NCI-H345 treated with DMSO at 0.1 percent for 48 hours (cell line): Measurements from ENCODE around the gene DUSP9.
"Not testable (repeated sequence)": the region's sequence is repeated elsewhere in the genome, so short reads cannot be mapped to it uniquely, and the experiment has no call there.

Source experiments
- DNase-seq: peaks from one replicate; lab custom pipeline; 2025; ENCODE audit not compliant: unreplicated experiment; lab: John Stamatoyannopoulos, UW

Gene DUSP9

GRCh38 chrX:153670748-153671588, 24.0 kb downstream of the DUSP9 start:
- DNase-seq = no peak

GRCh38 chrX:153671589-153672530, 24.9 kb downstream of the DUSP9 start:
- no peak for DNase-seq

DNA sequence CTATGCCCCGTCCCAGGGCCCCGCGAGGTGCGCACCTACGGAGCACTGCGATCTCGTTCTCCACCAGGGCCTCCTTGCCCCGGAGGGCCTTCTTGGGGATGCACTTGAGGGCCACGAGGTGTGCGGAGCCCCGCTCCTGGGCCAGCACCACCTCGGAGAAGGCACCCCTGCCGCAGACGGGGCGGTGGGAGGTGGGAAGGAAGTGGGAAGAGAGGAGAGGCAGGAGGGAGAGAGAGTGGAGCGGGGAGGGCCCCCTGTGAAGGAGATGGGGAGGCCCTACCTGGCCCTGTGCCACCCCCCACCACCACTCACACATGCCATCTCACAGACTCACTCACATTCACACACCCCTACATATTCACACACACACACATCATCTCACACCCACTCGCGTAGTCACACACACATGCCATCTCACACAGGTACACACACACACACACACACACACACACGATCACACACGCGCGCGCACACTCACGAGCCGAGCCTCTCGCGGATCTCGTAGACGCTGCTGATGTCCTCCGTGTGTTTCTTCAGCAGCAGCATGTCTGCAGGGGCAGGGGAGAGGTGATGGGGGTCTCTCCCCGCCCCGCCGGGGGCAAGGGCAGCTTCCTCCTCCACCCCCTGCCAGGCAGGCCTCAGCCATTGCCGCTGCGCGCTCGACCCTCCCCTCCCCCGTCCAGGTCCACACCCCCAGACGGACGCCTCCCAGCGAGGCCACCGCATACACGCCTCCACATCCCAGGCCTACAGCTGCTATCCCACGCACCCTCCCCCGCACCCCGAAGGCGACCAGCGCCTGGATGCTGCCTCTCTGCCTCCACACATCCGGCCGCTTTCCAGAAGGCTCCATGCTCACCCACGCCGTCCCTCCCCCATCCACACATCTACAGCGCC, 25.8 kb downstream of the DUSP9 start:
- DNase-seq = no peak

DNA sequence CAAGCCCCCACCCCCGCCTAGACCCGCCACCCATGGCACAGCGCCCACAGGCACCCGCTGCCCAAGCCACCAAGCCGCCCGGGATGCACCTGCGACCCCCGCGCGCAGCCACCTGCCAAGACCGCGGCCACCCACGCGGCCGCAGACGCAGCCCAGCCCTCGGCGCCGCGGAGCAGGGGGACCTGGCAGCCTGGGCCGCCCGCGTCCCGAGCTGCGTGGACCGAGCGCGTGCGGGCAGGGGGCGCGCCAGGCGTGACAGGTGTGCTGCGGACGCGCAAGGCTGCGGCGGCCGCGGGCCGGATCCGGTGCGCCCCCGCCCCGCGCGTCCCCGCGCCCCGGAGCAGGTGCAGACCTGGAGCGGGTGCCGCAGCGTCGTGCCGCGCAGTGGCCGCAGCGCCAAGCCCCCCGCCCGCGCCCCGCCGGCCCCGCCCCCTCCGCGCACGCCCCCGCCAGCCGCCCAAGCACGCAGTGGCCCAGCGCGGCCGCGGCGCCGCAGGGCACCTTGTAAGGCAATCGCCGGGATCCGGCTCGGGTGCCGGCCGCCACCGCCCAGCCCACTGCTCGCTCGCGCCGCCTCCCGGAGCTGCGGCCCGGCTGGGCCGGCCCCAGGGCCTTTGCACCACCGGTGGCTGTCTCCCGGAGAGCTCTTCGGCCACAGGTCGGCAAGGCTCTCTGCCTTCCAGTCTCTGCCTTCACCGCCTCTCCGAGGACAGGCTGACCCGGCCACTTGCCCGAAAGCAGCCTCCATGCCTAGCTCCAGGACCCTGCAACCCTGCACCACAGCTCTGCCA, 26.6 kb downstream of the DUSP9 start, which contains the start of gene PNCK:
Gene PNCK (minus strand): TSS at position 386 of the 791 bp plus-strand sequence. CDS start 737 bp downstream, outside the sequence.
- no peak for DNase-seq

DNA sequence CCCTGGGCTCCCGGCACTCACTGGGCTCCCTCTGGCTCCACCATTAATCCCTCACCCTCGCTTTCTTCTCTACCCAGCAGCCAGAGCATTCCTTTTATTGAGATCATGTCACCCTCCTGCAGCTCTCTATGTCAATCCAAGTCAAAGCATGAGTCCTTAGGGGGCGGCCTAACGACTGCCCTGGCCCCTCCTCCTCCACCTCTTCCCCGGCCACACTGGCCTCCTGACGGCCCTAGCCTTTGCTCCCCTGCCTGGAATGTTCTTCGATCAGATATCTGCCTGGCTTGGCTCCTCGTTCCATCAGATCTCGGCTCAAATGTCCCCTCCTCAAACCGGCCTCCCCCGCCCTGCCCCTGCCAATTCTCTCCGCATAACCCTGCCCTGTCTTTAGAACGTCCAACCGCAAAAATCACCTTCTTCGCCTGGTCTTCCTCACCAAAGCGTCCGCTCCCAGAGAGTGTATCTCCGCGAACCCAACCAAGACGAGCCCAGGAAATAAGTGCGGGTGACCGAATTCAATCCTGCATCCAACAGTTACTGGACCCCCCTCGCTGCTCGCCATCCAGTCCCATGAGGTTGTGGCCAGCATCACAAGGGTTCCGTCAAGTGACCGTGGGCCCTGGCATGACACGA, 27.3 kb downstream of the DUSP9 start:
- DNase-seq = no peak

- no peak for DNase-seq
Observed at GRCh38 chrX:153681175-153681574, 34.2 kb downstream of the DUSP9 start.

DNA sequence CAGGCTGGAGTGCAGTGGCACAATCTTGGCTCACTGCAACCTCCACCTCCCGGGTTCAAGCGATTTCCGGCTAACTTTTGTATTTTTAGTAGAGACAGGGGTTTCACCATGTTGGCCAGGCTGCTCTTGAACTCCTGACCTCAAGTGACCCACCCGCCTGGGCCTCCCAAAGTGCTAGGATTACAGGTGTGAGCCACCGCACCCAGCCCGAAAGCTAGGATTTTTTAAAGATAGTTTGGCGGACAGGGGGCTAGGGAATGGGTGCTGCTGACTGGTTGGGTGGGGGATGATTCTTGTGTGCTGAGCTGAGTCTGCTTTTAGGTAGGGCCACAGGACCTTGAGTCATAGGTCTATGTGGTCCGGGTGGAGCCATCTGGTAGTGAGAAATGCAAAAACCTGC, 36.5 kb downstream of the DUSP9 start:
- DNase-seq = not testable (repeated sequence)

DNA sequence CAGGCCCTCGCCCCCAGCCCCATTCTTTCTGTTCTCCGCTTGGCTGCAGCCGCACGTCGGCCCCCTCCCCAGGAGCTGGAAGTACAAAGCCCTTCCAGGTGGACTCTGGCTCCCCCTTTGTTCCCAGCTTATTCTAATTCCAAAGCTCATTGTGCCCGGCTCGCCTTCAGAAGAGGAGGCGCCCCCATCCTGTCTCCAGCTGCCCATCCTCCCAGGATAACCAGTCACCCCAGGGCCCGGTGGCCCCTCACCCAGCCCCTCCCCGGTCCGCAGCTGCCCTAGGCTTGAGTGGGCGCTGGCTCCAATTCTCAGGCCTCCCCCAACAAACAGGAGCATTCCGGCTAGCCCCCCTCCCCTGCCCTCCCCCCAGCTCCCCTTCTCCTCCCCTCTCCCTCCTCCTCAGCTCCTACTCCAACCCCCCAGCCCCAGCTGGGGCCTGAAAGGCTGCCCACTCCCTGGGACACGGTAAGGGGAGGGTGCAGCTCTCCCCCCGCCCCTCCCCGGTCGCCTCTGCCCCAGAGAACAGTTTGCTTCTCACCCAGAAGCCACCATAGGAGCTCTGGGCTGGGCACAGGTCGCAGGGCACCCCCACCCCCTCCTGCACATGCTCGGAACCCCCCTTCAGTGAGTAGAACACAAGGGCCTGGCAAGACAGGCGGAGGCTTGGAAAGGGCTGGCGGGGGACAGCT, 37.6 kb downstream of the DUSP9 start:
- no peak for DNase-seq

GRCh38 chrX:153685156-153685536, 38.1 kb downstream of the DUSP9 start:
- DNase-seq = no peak

DNA sequence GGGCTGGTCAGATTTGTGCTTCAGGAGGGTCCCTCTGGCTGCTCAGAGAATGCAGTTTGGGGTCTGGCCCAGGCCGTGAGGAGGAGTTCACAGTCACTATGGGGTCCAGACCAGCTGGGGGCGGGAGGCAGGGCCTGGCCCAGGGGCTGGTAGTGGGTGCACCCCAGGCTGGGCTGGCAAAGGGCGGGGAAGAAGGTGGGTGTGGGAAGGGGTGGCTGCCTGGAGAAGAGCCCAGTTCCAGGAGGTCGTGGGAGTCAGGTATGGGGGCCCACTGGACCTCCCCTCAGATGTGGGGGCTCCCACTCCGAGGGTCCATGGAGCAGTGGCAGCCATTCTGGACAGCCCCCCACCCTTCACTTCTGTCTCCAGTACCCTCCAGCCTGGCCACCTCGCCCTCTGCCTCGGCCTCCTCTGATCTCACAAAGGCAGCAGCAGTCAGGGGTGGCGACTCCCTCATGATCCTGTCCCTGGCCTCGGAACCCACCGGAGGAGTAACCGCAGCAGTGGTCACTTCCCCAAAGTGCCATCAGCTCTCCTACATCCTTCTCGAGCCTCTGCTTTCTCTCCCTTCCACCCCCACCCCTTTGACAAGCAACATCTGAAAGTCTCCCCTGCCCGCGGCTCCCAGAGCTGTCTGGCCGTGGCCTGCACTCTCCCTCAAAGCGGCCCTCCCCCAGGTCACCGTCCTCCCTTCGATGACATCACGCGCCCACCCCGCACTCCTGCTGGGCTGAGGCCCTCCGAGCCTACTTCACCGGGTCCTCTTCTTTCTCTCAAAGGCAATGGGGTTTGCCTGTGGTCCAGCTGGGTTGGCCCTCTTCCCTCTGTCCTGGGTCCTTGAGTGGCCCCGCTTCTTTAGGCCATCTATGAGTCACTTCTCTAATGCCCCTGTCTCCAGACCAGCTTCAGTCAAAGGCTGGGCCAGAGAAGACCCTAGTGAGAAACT, 39.0 kb downstream of the DUSP9 start:
- no peak for DNase-seq

GRCh38 chrX:153686711-153687110, 39.7 kb downstream of the DUSP9 start:
- DNase-seq = no peak

DNA sequence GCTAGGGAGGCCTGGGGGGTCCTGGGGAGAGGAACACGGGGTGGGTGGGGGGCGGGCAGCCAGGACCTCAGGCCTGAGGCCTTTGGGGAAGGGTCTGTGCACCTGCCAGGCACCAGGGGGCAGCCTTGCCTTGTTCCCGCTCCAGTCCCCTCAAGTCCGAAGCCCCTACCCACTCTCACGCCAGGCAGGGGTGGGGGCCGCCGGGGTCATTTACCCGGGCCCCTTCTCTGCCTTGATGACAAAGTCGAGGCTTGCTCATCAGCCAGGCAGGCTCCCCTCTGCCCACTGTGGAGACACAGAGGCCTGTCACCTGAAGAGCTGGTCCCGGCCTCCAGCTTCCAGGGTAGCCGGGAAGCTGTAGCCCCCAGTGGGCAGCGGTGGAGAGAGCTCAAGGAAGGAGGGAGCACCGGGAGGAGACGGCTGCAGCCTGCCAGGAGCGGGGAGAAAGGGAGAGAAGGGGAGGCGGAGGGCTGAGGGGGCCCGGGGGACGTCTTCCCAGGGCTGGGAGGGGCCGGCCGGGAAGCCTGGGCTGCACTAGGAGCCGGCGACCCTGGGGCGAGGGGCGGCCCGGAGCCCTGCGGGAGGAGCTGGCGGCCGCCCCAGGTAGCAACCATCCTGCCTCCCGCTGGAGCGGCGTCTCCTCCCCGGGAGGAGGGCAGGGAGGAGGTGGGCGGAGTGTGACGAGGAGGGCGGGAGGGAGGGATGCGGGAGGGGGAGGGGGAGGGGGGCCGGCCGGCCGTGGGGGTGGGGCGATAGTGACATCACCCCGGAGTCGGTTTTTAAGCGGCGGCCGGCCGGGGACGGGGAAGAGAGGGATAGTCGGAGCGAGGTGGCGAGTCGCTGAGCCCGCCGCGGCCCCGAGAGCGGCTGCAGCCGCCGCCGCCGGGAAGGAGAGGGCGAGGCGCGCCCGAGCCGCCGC, 40.4 kb downstream of the DUSP9 start, which contains the start of gene SLC6A8:
Gene SLC6A8 (plus strand): TSS at position 806 of the 919 bp plus-strand sequence. CDS start 649 bp downstream, outside the sequence.
- peak; percentile 23 for DNase-seq

DNA sequence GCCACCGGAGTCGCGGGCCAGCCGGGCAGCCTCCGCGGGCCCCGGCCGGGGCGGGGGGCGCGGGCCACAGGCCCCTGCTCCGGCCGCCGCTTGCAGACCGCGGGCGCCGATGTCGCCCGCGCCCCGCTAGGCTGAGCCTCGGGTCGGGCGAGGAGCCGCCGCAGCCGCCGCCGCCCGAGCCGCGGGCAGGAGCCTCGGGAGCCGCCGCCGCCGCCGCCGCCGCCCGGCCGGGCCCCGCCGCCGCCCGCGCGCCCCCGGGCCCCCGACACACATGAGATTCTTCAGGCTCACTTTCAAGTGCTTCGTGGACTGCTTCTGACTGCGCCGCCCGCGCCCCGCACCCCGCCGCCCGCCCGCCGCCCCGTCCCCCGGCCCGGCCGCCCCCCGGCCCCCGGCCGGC, 41.1 kb downstream of the DUSP9 start:
- DNase-seq = no peak

DNA sequence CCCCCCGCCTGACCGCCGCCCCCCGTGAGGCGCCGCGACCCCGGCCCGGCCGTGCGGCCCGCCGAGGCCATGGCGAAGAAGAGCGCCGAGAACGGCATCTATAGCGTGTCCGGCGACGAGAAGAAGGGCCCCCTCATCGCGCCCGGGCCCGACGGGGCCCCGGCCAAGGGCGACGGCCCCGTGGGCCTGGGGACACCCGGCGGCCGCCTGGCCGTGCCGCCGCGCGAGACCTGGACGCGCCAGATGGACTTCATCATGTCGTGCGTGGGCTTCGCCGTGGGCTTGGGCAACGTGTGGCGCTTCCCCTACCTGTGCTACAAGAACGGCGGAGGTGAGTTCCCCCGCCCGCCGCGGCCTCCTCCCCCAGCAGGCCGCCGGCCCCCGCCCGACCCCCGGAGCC, 41.5 kb downstream of the DUSP9 start:
- DNase-seq = no peak

DNA sequence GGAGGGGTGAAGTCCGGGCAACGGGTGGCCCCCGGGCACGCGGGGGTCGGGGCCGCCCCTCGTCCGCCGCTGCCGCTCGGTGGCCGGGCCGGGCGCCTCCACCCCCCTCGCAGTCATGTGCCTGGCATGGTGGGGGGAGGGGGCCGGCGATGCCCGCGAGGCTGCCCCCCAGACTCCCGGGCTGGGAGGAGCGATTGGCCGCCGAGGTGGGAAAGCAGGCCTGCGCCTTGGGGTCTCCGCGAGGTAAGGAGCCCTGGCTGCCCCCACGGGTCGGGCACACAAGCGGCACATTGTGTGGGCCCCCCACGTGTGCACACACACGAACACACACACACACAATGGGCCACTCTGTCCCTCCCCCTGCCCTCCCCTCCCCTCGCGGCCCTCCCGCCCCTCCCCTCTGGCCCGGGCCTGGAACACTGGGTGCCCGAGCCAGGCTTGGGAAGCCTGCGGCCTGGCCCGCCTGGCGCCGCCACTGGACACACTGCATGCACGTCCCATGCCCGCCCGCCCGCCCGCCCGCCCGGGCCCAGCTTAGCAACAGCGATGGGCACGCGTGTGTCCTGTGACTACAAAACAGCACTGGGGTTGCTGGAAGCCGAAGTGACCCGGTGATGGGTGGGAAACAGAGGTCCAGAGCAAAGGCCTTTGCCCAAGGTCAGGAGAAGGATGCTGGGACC, 42.0 kb downstream of the DUSP9 start:
- DNase-seq = no peak
